Neuronal stem cell (in vitro differentiated cells): ENCODE data around the gene PRR5.

Experiments
- DNase-seq: peaks from one replicate; pipeline ENCODE4 v3.0.0-alpha.2; 2013; ENCODE audit warnings: low spot score
- H2AFZ ChIP-seq: one replicate; pipeline ENCODE4 v1.6.1; 2013; ENCODE audit warnings: mild to moderate bottlenecking, low read length, inconsistent platforms
- H2AK5ac ChIP-seq: 2 replicates; pipeline ENCODE4 v1.6.1; 2013; ENCODE audit warnings: low read depth, mild to moderate bottlenecking, inconsistent platforms, low read length, moderate library complexity, mixed read lengths
- H2BK120ac ChIP-seq: 2 replicates; pipeline ENCODE4 v1.6.1; 2013; ENCODE audit warnings: low read depth, mild to moderate bottlenecking, inconsistent platforms, low read length, moderate library complexity, mixed read lengths
- H2BK12ac ChIP-seq: one replicate; pipeline ENCODE4 v1.6.1; 2013; ENCODE audit warnings: low read length, inconsistent platforms
- H2BK15ac ChIP-seq: 2 replicates; pipeline ENCODE4 v1.6.1; 2013; ENCODE audit warnings: mild to moderate bottlenecking, low read length, inconsistent platforms, mixed read lengths
- H2BK5ac ChIP-seq: one replicate; pipeline ENCODE4 v1.6.1; 2013; ENCODE audit warnings: inconsistent platforms, mild to moderate bottlenecking, low read length, moderate library complexity
- H3K14ac ChIP-seq: one replicate; pipeline ENCODE4 v1.6.1; 2013; ENCODE audit warnings: low read length, inconsistent platforms
- H3K18ac ChIP-seq: 2 replicates; pipeline ENCODE4 v1.6.1; 2013; ENCODE audit warnings: low read length, inconsistent platforms
- H3K23ac ChIP-seq: 2 replicates; pipeline ENCODE4 v1.6.1; 2013; ENCODE audit warnings: low read depth, mild to moderate bottlenecking, mixed read lengths, low read length, inconsistent platforms; ENCODE audit not compliant: poor library complexity
- H3K27ac ChIP-seq: replicated peaks from 3 replicates; pipeline ENCODE4 v1.5.1; 2013; ENCODE audit warnings: low read length, inconsistent platforms
- H3K27me3 ChIP-seq, 3 experiments: 2 replicates each; pipeline ENCODE4 v1.6.1; 2013; ENCODE audit warnings: low read length in 3 of 3, mild to moderate bottlenecking in 2 of 3, inconsistent platforms in 1 of 3, low read depth in 1 of 3, mixed read lengths in 1 of 3, moderate library complexity in 1 of 3; ENCODE audit not compliant: control insufficient read depth in 3 of 3, insufficient read depth in 3 of 3
- H3K36me3 ChIP-seq, 2 donors: replicated peaks in 1 of 2; 2 replicates each; pipeline ENCODE4 v1.6.1; 2013; ENCODE audit warnings: low read length in 2 of 2; ENCODE audit not compliant: control insufficient read depth in 2 of 2, insufficient read depth in 2 of 2
- H3K4ac ChIP-seq: 2 replicates; pipeline ENCODE4 v1.6.1; 2013; ENCODE audit warnings: inconsistent platforms, mild to moderate bottlenecking, low read length, moderate library complexity
- H3K4me1 ChIP-seq, 2 donors: 1 replicate in 1 of 2; 2 replicates in 1 of 2; pipeline ENCODE4 v1.6.1; 2013; ENCODE audit warnings: low read length in 2 of 2, low read depth in 1 of 2; ENCODE audit not compliant: control insufficient read depth in 2 of 2, insufficient read depth in 1 of 2
- H3K4me2 ChIP-seq: one replicate; pipeline ENCODE4 v1.6.1; 2013; ENCODE audit warnings: mild to moderate bottlenecking, low read length, inconsistent platforms; ENCODE audit not compliant: insufficient read depth, poor library complexity, severe bottlenecking
- H3K4me3 ChIP-seq, 2 donors: 2 replicates each; pipeline ENCODE4 v1.5.1; 2013; ENCODE audit warnings: low read length in 2 of 2, mild to moderate bottlenecking in 2 of 2, inconsistent platforms in 1 of 2, moderate library complexity in 1 of 2
- H3K79me1 ChIP-seq: one replicate; pipeline ENCODE4 v1.6.1; 2013; ENCODE audit warnings: low read depth, mild to moderate bottlenecking, inconsistent platforms, low read length, moderate library complexity
- H3K9ac ChIP-seq: one replicate; pipeline ENCODE4 v1.6.1; 2013; ENCODE audit warnings: mild to moderate bottlenecking, low read depth, low read length, inconsistent platforms; ENCODE audit not compliant: poor library complexity
- H3K9me3 ChIP-seq, 2 donors: replicated peaks in 1 of 2; 2 replicates each; pipeline versions ENCODE3 to v1.6.1; 2013; ENCODE audit warnings: low read length in 2 of 2, mild to moderate bottlenecking in 2 of 2, inconsistent platforms in 1 of 2, low read depth in 1 of 2, mixed read lengths in 1 of 2, moderate library complexity in 1 of 2; ENCODE audit not compliant: control insufficient read depth in 2 of 2, insufficient read depth in 1 of 2
- H4K8ac ChIP-seq: one replicate; pipeline ENCODE4 v1.6.1; 2013; ENCODE audit warnings: low read depth, mild to moderate bottlenecking, inconsistent platforms, low read length, moderate library complexity
- H4K91ac ChIP-seq: one replicate; pipeline ENCODE4 v1.6.1; 2013; ENCODE audit warnings: low read length, low read depth, mild to moderate bottlenecking, inconsistent platforms; ENCODE audit not compliant: poor library complexity
- WGBS, 2 donors: extraction: QIAGEN DNeasy Blood & Tissue Kit; methylation state at CpG; one replicate each; pipeline ENCODE4 v1.1.7; 2013; ENCODE audit warnings: missing lambda C conversion rate in 2 of 2, mixed read lengths in 1 of 2; ENCODE audit not compliant: insufficient read length in 2 of 2, insufficient replicate concordance in 1 of 2; ENCODE audit errors: extremely low coverage in 2 of 2; 5-methylcytosine and 5-hydroxymethylcytosine counted together

The PRR5 gene

DNA sequence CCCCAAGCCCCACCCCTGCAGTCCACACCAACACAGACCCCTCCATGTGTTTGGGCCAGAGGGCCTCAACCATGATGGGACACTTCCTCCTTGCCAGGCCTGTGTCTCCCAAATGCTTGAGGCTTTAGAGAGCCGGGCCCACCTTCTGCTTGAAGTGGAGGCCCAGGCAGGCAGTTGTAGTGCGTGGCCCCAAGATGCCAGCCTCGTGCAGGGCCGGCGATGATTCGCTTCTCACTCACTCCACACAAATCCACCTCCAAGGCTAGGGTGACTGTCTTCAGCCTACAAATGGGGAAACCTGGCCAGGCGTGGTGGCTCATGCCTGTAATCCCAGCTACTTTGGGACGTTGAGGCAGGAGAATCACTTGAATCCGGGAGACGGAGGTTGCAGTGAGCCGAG, 5.7 kb downstream of the PRR5 start:
- H2AK5ac ChIP-seq = no peak overlapping the region
- H3K23ac ChIP-seq = no peak overlapping the region
- H2BK12ac ChIP-seq = no peak overlapping the region
- WGBS, 2 donors = no CpG with 5 or more reads among the region's 11 CpGs
- H3K4ac ChIP-seq = peak overlapping the region; percentile 68
- H3K79me1 ChIP-seq = peaks cover 9% of the 10 kb centered on the region
- H3K18ac ChIP-seq = peak overlapping the region; percentile 33
- H2BK120ac ChIP-seq = no peak overlapping the region
- H3K14ac ChIP-seq = no peak overlapping the region
- no peak overlapping the region for H2AFZ ChIP-seq
- peaks cover 0 to 36% (median 3%) of the 10 kb centered on the region in 3 experiments for H3K27me3 ChIP-seq
- H3K27ac ChIP-seq = no peak overlapping the region
- no peak overlapping the region for H3K4me3 ChIP-seq
- no peak overlapping the region for H4K91ac ChIP-seq
- H4K8ac ChIP-seq = no peak overlapping the region
- H3K9me3 ChIP-seq = peaks cover 0 to 4% of the 10 kb centered on the region in 2 donors
- peaks cover 7 to 17% of the 10 kb centered on the region in 2 donors for H3K4me1 ChIP-seq
- H3K36me3 ChIP-seq = no peaks in the 10 kb centered on the region
- no peak overlapping the region for H3K9ac ChIP-seq
- no peak overlapping the region for H2BK15ac ChIP-seq
- DNase-seq = no peak
- peak overlapping the region; percentile 49 for H2BK5ac ChIP-seq
- H3K4me2 ChIP-seq = no peak overlapping the region

- Histone ChIP-seq H3K9me3 (peaks cover 0 to 2% of the 10 kb centered on the region in 2 donors), H2BK15ac (no peak overlapping the region), H3K27me3 (peaks cover 0 to 14% (median 0%) of the 10 kb centered on the region in 3 experiments), H3K4me1 (peaks cover 0 to 8% of the 10 kb centered on the region in 2 donors), H2BK5ac (no peak overlapping the region), H2AK5ac (no peak overlapping the region), H2BK12ac (peak overlapping the region; percentile 63), H3K14ac (peak overlapping the region; percentile 71), H3K27ac (no peak overlapping the region), H2BK120ac (peak overlapping the region; percentile 81), H2AFZ (no peak overlapping the region), H4K8ac (no peak overlapping the region), H3K4me2 (no peak overlapping the region), H3K18ac (no peak overlapping the region), H3K79me1 (peaks cover 13% of the 10 kb centered on the region), H3K23ac (peak overlapping the region; percentile 43), H3K9ac (no peak overlapping the region), H3K4ac (no peak overlapping the region), H3K4me3 (no peak overlapping the region), H4K91ac (no peak overlapping the region), H3K36me3 (no peaks in the 10 kb centered on the region)
- DNase-seq = no peak
- no CpG with 5 or more reads among the region's 12 CpGs for WGBS, 2 donors
Measured at GRCh38 chr22:44709881-44710392, 7.9 kb downstream of the PRR5 start.

DNA sequence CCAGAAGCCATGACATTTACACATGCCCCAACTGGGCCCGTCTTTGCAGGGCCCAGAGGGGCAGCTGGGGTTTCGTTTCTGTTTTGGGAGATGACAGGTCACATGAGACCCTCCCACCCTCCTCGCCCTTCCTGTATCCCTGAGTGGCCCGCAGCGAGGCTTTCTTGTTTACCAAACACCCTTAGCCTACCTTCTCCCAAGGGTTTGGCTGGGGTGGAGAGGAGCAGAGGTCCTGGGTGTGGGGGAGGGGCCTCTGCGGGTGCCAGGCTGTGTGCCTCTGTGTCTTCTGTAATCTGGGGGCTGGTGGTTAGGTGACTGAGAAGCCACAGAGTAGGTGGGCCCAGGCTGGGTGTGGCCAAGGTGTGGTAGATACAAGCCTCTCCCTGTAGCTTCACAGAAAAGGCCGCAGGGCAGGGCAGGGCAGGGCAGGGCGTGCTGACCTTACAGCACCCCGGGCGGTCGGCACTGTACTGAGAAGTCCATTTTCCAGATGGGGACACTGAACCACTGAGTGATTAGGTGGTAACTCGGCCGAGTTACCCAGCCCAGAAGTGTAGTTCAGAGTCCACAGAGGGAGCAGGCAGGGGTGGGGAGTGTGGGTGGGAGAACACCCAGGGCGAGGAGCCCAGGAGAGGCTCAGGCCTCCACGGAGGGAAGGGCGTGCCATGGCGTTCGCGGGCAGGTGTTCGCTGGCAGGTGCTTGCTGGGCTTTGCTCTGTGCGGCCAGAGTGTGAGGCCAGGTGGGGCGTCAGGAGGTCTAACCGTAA, 8.7 kb downstream of the PRR5 start:
- Histone ChIP-seq H2AFZ (no peak overlapping the region), H3K9me3 (no peaks in the 10 kb centered on the region), H2BK15ac (no peak overlapping the region), H3K36me3 (no peaks in the 10 kb centered on the region), H4K91ac (no peak overlapping the region), H2AK5ac (peak overlapping the region; percentile 91), H3K14ac (no peak overlapping the region), H3K79me1 (peaks cover 13% of the 10 kb centered on the region), H3K27ac (no peak overlapping the region), H3K27me3 (peaks cover 0 to 13% (median 0%) of the 10 kb centered on the region in 3 experiments), H2BK120ac (no peak overlapping the region), H3K9ac (no peak overlapping the region), H2BK12ac (no peak overlapping the region), H3K4ac (no peak overlapping the region), H3K4me2 (no peak overlapping the region), H3K18ac (peak overlapping the region; percentile 76), H4K8ac (no peak overlapping the region), H2BK5ac (peak overlapping the region; percentile 53), H3K4me3 (no peak overlapping the region), H3K23ac (peak overlapping the region; percentile 31), H3K4me1 (peaks cover 0 to 8% of the 10 kb centered on the region in 2 donors)
- DNase-seq = no peak
- WGBS, 2 donors = no CpG with 5 or more reads among the region's 23 CpGs

DNA sequence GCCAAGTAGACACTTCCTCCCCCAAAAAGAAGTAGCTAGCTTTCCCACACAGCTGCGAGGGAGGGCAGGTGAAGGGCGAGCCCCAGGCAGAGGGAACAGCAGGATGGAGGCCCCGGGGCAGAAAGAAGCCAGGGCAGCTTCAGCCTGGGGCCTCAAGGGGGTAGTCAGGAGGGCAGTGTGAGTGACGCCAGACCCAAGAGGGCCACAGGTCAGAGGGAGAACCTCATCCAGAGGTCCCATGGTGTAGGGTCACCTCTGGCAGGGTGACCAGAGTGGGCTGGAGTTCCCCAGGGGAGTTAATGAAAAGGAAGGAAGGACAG, 9.2 kb downstream of the PRR5 start:
- Histone ChIP-seq H3K36me3 (no peaks in the 10 kb centered on the region), H3K4me1 (peaks cover 0 to 8% of the 10 kb centered on the region in 2 donors), H3K4me2 (no peak overlapping the region), H3K9me3 (no peaks in the 10 kb centered on the region), H3K4me3 (no peak overlapping the region), H3K18ac (peak overlapping the region; percentile 91), H3K27ac (no peak overlapping the region), H2BK12ac (peak overlapping the region; percentile 58), H2BK5ac (peak overlapping the region; percentile 53), H3K4ac (no peak overlapping the region), H4K91ac (no peak overlapping the region), H2BK15ac (no peak overlapping the region), H3K27me3 (peaks cover 0 to 9% (median 0%) of the 10 kb centered on the region in 3 experiments), H3K23ac (no peak overlapping the region), H2AK5ac (peak overlapping the region; percentile 91), H4K8ac (no peak overlapping the region), H3K79me1 (peaks cover 13% of the 10 kb centered on the region), H2BK120ac (no peak overlapping the region), H3K14ac (no peak overlapping the region), H2AFZ (no peak overlapping the region), H3K9ac (no peak overlapping the region)
- WGBS, 2 donors = no CpG with 5 or more reads among the region's 4 CpGs
- DNase-seq = no peak
